A549 (cell line): ENCODE results near the gene CD82. TPM values are rescaled to one million over a fixed set of nuclear protein-coding genes. Genes with fewer than 3 reads are reported as not detected.

ENCODE experiments used
- ATAC-seq, 2 experiments: fragments of 200-7000 bp in 1 of 2; fragments of >200 bp in 1 of 2; cut with Nextera tagmentation in 1 of 2; cut with Tn5 transposase in 1 of 2; 3 replicates each; pipeline versions ENCODE4 v1.8.0 to v1.9.1; 2018 to 2020; ENCODE audit warnings: mild to moderate bottlenecking in 1 of 2, moderate library complexity in 1 of 2
- CTCF ChIA-PET: fragments of 300-600 bp; sonication (Branson Sonifier 250); formaldehyde crosslinking; extraction: SDS; loops from one replicate; lab custom pipeline; 2021; ENCODE audit warnings: antibody characterized with exemption, inconsistent platforms; lab: Yijun Ruan, JAX
- POLR2A ChIA-PET: fragments of 350-600 bp; formaldehyde crosslinking; extraction: SDS; loops from one replicate; lab custom pipeline; 2021; ENCODE audit warnings: antibody characterized with exemption, inconsistent platforms; lab: Yijun Ruan, JAX
- DNase-seq, 2 experiments: peaks; one replicate each; pipeline versions ENCODE4 v3.0.0 to v3.0.0-alpha.2; 2011 to 2016; ENCODE audit warnings: low read depth in 1 of 2, low spot score in 1 of 2
- FAIRE-seq: peaks from 2 replicates; lab custom pipeline; 2011; peaks lifted over from hg19 to GRCh38; lab: Jason Lieb, UNC
- H3K27ac ChIP-seq, 2 experiments: fragments of >200 bp; sonication (Bioruptor Twin); formaldehyde crosslinking; 3 replicates each; pipeline ENCODE4 v1.5.1; 2016 to 2017
- H3K4me1 ChIP-seq: fragments of >200 bp; sonication (Bioruptor Twin); formaldehyde crosslinking; 3 replicates; pipeline ENCODE4 v1.6.1; 2016
- H3K4me2 ChIP-seq: fragments of >200 bp; sonication (Bioruptor Twin); formaldehyde crosslinking; 3 replicates; pipeline ENCODE4 v1.6.1; 2016
- H3K4me3 ChIP-seq: fragments of >200 bp; sonication (Bioruptor Twin); formaldehyde crosslinking; 3 replicates; pipeline ENCODE4 v1.5.1; 2016
- H3K9me3 ChIP-seq: fragments of >200 bp; sonication (Bioruptor Twin); formaldehyde crosslinking; 3 replicates; pipeline ENCODE4 v1.6.1; 2016
- ATOH8 ChIP-seq: fragments of 250-450 bp; sonication (Bioruptor Pico); IDR thresholded peaks from 2 replicates; pipeline ENCODE4 v1.5.0; 2020; ENCODE audit warnings: low read depth, mild to moderate bottlenecking, moderate library complexity
- CEBPB ChIP-seq, 2 experiments: fragments of >200 bp in 1 of 2; sonication (Bioruptor Twin) in 1 of 2; formaldehyde crosslinking in 1 of 2; IDR thresholded peaks; 2 replicates each; pipeline ENCODE4 v1.6.1; 2012 to 2016
- CHD4 ChIP-seq: fragments of 200-600 bp; sonication (generic); IDR thresholded peaks from 2 replicates; pipeline ENCODE4 v1.6.1; 2016; ENCODE audit warnings: antibody characterized with exemption, mild to moderate bottlenecking, borderline replicate concordance
- CTCF ChIP-seq: fragments of >200 bp; sonication (Bioruptor Twin); formaldehyde crosslinking; IDR thresholded peaks from 3 replicates; pipeline ENCODE4 v1.5.1; 2016
- E2F6 ChIP-seq: IDR thresholded peaks from 2 replicates; pipeline ENCODE4 v1.6.1; 2012; ENCODE audit warnings: low read depth, borderline replicate concordance
- EHF ChIP-seq: fragments of 250-450 bp; sonication (Bioruptor Pico); IDR thresholded peaks from 2 replicates; pipeline ENCODE4 v1.5.0; 2020; ENCODE audit warnings: mild to moderate bottlenecking
- EP300 ChIP-seq, 2 experiments: fragments of >200 bp; sonication (Bioruptor Twin); formaldehyde crosslinking; IDR thresholded peaks; 2 replicates in 1 of 2; 3 replicates in 1 of 2; pipeline ENCODE4 v1.6.1; 2016 to 2017
- FOSB ChIP-seq: fragments of 250-450 bp; sonication (Bioruptor Pico); IDR thresholded peaks from 2 replicates; pipeline ENCODE4 v1.5.0; 2020; ENCODE audit warnings: mild to moderate bottlenecking, moderate library complexity
- HDAC2 ChIP-seq: fragments of 200-600 bp; sonication (generic); IDR thresholded peaks from 2 replicates; pipeline ENCODE4 v1.6.1; 2016
- HEYL ChIP-seq: fragments of 250-450 bp; sonication (Bioruptor Pico); IDR thresholded peaks from 2 replicates; pipeline ENCODE4 v1.8.0; 2021; ENCODE audit warnings: mild to moderate bottlenecking, moderate library complexity
- HMGXB4 ChIP-seq: fragments of 250-450 bp; sonication (Bioruptor Pico); IDR thresholded peaks from 2 replicates; pipeline ENCODE4 v1.5.0; 2021; ENCODE audit warnings: mild to moderate bottlenecking, moderate library complexity, borderline replicate concordance
- HOXB13 ChIP-seq: fragments of 250-450 bp; sonication (Bioruptor Pico); IDR thresholded peaks from 2 replicates; pipeline ENCODE4 v1.5.0; 2020; ENCODE audit warnings: low read depth, mild to moderate bottlenecking, moderate library complexity
- MAZ ChIP-seq: fragments of 150-350 bp; IDR thresholded peaks from 2 replicates; pipeline ENCODE4 v1.6.1; 2014; ENCODE audit warnings: antibody characterized with exemption, low read depth, low read length, borderline replicate concordance
- MYC ChIP-seq: IDR thresholded peaks from 2 replicates; pipeline ENCODE4 v1.6.1; 2012; ENCODE audit warnings: mild to moderate bottlenecking, inconsistent platforms, low read length, improper control_type of control experiment, borderline replicate concordance
- NFE2L2 ChIP-seq: fragments of 150-350 bp; conservative IDR thresholded peaks from 2 replicates; pipeline ENCODE4 v1.6.1; 2014; ENCODE audit warnings: low read length
- NR3C1 ChIP-seq: fragments of >200 bp; sonication (Bioruptor Twin); formaldehyde crosslinking; IDR thresholded peaks from 3 replicates; pipeline ENCODE4 v1.6.1; 2017
- PHF8 ChIP-seq: fragments of 200-600 bp; sonication (generic); IDR thresholded peaks from 2 replicates; pipeline ENCODE4 v1.6.1; 2016; ENCODE audit warnings: low read depth, mild to moderate bottlenecking, antibody characterized with exemption, moderate library complexity, borderline replicate concordance
- POLR2AphosphoS2 ChIP-seq: conservative IDR thresholded peaks from 2 replicates; pipeline ENCODE4 v1.6.1; 2012; ENCODE audit warnings: low read length, improper control_type of control experiment, inconsistent platforms
- RARB ChIP-seq: fragments of 250-450 bp; sonication (Bioruptor Pico); IDR thresholded peaks from 2 replicates; pipeline ENCODE4 v1.8.0; 2021; ENCODE audit warnings: mild to moderate bottlenecking, moderate library complexity
- ZSCAN20 ChIP-seq: fragments of 250-450 bp; sonication (Bioruptor Pico); IDR thresholded peaks from 2 replicates; pipeline ENCODE4 v1.8.0; 2022; ENCODE audit warnings: mild to moderate bottlenecking, moderate library complexity
- WGBS: methylation state at CpG from one replicate; pipeline ENCODE4 v1.1.6; 2017; ENCODE audit errors: missing lambda C conversion rate; 5-methylcytosine and 5-hydroxymethylcytosine counted together
- polyA plus RNA-seq, 4 experiments: library from polyadenylated mRNA; depleted of rRNA in 3 of 4; stranded (reverse); fragments of >200 nt; fragmentation: RNase III in 1 of 4; extraction: RNeasy Plus Mini Kit Qiagen cat#74134 plus additional on column Dnase treatment in 1 of 4; gene quantifications; 2 replicates in 3 of 4; 3 replicates in 1 of 4; pipeline ENCODE4 v1.2.3, GENCODE V29; 2011 to 2017
- TF ChIP-seq, protein P1 (sequence below): fragments of >200 bp; sonication (Bioruptor Twin); formaldehyde crosslinking; IDR thresholded peaks from 2 replicates; pipeline ENCODE4 v1.6.1; 2016
- TF ChIP-seq, protein P2 (sequence below): fragments of 150-350 bp; IDR thresholded peaks from 2 replicates; pipeline ENCODE4 v1.6.1; 2014; ENCODE audit warnings: low read depth, mild to moderate bottlenecking, low read length

Gene CD82
- polyA plus RNA-seq, 2 of the 4 experiments (the other 2 are of a cell fraction): 2.8 to 3.2 TPM

GRCh38 chr11:44626645-44627044 lies 61.2 kb downstream of the CD82 start:
- TF ChIP-seq NFE2L2: no peak
- no peak for TF ChIP-seq EP300 (IDR thresholded peaks at IDR 0.05)
- TF ChIP-seq, protein P1, sequence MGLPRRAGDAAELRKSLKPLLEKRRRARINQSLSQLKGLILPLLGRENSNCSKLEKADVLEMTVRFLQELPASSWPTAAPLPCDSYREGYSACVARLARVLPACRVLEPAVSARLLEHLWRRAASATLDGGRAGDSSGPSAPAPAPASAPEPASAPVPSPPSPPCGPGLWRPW: no peak
- no peak for TF ChIP-seq ZSCAN20 (CRISPR knock-in tag)
- TF ChIP-seq PHF8: no peak
- no peak for TF ChIP-seq HEYL (CRISPR knock-in tag)
- TF ChIP-seq FOSB (CRISPR knock-in tag): no peak
- TF ChIP-seq HDAC2: no peak
- no peak for TF ChIP-seq CTCF
- no peak for TF ChIP-seq EHF (CRISPR knock-in tag)
- TF ChIP-seq CEBPB (IDR thresholded peaks at IDR 0.05): no peak
- TF ChIP-seq CHD4: no peak
- TF ChIP-seq HMGXB4: no peak
- TF ChIP-seq ATOH8 (CRISPR knock-in tag): no peak
- TF ChIP-seq RARB (CRISPR knock-in tag): no peak
- TF ChIP-seq MYC: no peak
- no peak for TF ChIP-seq MAZ
- TF ChIP-seq E2F6: no peak
- TF ChIP-seq HOXB13 (CRISPR knock-in tag): no peak
- no peak for TF ChIP-seq NR3C1
- TF ChIP-seq, all 56 proteins: peak for 0
- no peak for FAIRE-seq
- WGBS: 88% methylated on average over 2 of the region's 2 CpGs
- no peak for ATAC-seq
- POLR2A ChIA-PET: no interaction called here
- Histone ChIP-seq H3K4me3 (no peak overlapping the region), H3K4me1 (no peaks in the 10 kb centered on the region), H3K4me2 (no peak overlapping the region), H3K27ac (no peak overlapping the region), H3K9me3 (no peaks in the 10 kb centered on the region)
- CTCF ChIA-PET: interaction anchor here (1.2 to 25.3 kb wide), 9 partner anchors 8 to 707 kb away, joined by 3 to 865 read pairs (median 8); partner anchors contain the start of gene CD82
- no peak for DNase-seq

DNA sequence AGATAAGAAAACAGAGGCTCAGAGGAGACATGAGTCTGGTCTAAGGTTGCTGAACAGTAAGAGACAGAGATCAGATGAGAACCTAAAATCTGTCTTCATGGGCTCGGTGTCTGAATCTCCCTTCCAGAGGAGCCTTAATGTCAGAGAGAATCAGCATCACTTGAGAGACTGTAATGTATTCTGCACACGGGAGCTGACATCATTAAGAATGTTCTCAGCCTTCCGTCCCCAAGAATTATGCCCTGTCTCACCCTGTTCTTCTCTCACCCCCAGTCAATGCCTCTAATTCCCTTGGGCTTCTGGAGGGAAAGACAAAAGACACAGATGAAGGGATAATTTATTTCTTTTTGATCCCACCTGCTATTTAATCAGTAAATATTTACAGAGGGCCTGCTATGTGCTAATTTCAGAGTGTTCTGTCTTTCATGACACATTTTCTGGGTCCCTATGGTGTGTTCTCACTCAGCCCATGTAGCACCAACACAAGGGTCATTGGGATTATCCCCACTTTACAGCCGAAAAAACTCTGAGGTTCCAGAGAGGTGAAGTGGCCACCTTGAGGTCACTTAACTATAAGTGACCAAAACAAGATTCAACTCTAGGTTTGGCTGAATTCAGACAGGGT lies 61.8 kb downstream of the CD82 start:
- ChIA-PET CTCF (interaction anchor here (1.0 to 25.3 kb wide), 9 partner anchors 8 to 476 kb away, joined by 3 to 865 read pairs (median 8); partner anchors contain the start of gene CD82), POLR2A (no interaction called here)
- Histone ChIP-seq H3K9me3 (no peaks in the 10 kb centered on the region), H3K4me3 (no peak overlapping the region), H3K27ac (no peak overlapping the region), H3K4me2 (no peak overlapping the region), H3K4me1 (no peaks in the 10 kb centered on the region)
- WGBS: 60% methylated on average over 4 of the region's 4 CpGs
- no peak for FAIRE-seq
- no peak for ATAC-seq
- DNase-seq: no peak
- TF ChIP-seq E2F6: no peak
- no peak for TF ChIP-seq POLR2AphosphoS2
- TF ChIP-seq, protein P2, sequence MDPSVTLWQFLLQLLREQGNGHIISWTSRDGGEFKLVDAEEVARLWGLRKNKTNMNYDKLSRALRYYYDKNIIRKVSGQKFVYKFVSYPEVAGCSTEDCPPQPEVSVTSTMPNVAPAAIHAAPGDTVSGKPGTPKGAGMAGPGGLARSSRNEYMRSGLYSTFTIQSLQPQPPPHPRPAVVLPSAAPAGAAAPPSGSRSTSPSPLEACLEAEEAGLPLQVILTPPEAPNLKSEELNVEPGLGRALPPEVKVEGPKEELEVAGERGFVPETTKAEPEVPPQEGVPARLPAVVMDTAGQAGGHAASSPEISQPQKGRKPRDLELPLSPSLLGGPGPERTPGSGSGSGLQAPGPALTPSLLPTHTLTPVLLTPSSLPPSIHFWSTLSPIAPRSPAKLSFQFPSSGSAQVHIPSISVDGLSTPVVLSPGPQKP: no peak
